Vagina (tissue), 2 donors: Measurements from ENCODE around the gene OR52E2. TPM values are rescaled to one million over a fixed set of nuclear protein-coding genes. Genes with fewer than 3 reads are reported as not detected.

Experiments used
- DNase-seq, 2 donors: peaks; one replicate each; pipeline ENCODE4 v3.0.0-alpha.2; 2017; ENCODE audit errors: extremely low spot score in 2 of 2
- H3K27ac ChIP-seq: fragments of 200-600 bp; sonication (generic); one replicate; pipeline ENCODE4 v1.5.1; 2019
- H3K27me3 ChIP-seq: fragments of 200-600 bp; sonication (generic); one replicate; pipeline ENCODE4 v1.5.1; 2019
- H3K36me3 ChIP-seq, 2 donors: fragments of 200-600 bp; sonication (generic); one replicate each; pipeline ENCODE4 v1.5.1; 2017 to 2019
- H3K4me1 ChIP-seq: fragments of 200-600 bp; sonication (generic); one replicate; pipeline ENCODE4 v1.5.1; 2019
- H3K4me3 ChIP-seq, 2 donors: fragments of 200-600 bp; sonication (generic); 1 replicate in 1 of 2; 2 replicates in 1 of 2; pipeline ENCODE4 v1.5.1; 2016 to 2019
- H3K9me3 ChIP-seq: fragments of 200-600 bp; sonication (generic); one replicate; pipeline ENCODE4 v1.5.1; 2019
- POLR2A ChIP-seq, 2 donors: fragments of 450-650 bp; IDR thresholded peaks; one replicate each; pipeline ENCODE4 v1.6.1; 2017; ENCODE audit warnings: antibody characterized with exemption in 2 of 2, mild to moderate bottlenecking in 2 of 2, moderate library complexity in 2 of 2
- POLR2AphosphoS5 ChIP-seq, 2 donors: sonication (generic); formaldehyde crosslinking; IDR thresholded peaks; one replicate each; pipeline ENCODE4 v1.9.0; 2017; ENCODE audit warnings: antibody characterized with exemption in 2 of 2, mild to moderate bottlenecking in 2 of 2, low read depth in 1 of 2; ENCODE audit not compliant: insufficient read depth in 1 of 2
- intact Hi-C: fragments of 100-400 bp; cut with DNase I; formaldehyde crosslinking; loops from one replicate; pipeline ENCODE4 v1.15.1; 2023
- total RNA-seq: library from RNA; depleted of rRNA; stranded (reverse); fragments of >200 nt; gene quantifications from one replicate; pipeline ENCODE4 v1.2.3, GENCODE V29; 2016
- TF ChIP-seq, protein P1 (sequence below), 3 experiments: fragments of 450-650 bp in 2 of 3; fragments of 200-600 bp in 1 of 3; sonication (generic) in 1 of 3; IDR thresholded peaks; one replicate each; pipeline ENCODE4 v1.5.1; 2017 to 2019; ENCODE audit warnings: antibody characterized with exemption in 3 of 3, mild to moderate bottlenecking in 2 of 3, moderate library complexity in 2 of 3

Gene OR52E2
- total RNA-seq, 1 donor from 2014 or later: not detected

DNA sequence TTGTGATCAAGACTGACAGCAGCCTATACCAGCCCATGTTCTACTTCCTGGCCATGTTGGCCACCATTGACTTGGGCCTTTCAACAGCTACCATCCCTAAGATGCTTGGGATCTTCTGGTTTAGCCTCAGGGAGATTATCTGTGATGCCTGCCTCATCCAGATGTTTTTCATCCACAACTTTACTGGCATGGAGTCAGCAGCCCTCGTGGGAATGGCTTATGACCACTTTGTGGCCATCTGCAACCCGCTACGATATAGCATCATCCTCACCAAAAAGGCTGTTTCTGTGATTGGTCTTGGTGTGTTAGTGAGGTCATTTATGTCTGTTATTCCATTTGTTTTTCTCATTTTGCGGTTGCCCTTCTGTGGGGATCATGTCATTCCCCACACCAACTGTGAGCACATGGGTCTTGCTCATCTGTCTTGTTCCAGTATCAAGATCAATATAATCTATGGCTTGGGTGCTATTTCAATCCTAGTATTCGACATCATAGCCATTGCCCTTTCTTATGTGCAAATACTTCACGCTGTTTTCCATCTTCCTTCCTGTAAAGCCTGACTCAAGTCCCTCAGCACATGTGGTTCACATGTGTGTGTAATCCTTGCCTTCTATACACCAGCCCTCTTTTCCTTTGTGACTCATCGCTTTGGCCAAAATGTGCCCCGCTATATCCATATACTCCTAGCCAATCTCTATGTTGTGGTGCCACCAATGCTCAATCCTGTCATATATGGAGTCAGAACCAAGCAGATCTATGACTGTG is 33.6 kb upstream of the OR52E2 start:
- H3K27ac ChIP-seq: no peak overlapping the region
- H3K4me3 ChIP-seq: no peak overlapping the region
- no peak for DNase-seq
- no peaks in the 10 kb centered on the region for H3K4me1 ChIP-seq
- intact Hi-C loops: no loop called here
- H3K27me3 ChIP-seq: no peaks in the 10 kb centered on the region
- no peaks in the 10 kb centered on the region for H3K9me3 ChIP-seq
- no peaks in the 10 kb centered on the region for H3K36me3 ChIP-seq
- TF ChIP-seq POLR2AphosphoS5 (IDR thresholded peaks at IDR 0.05; ENCODE audit: insufficient read depth in 1 of 2, low read depth in 1 of 2) (no peak), POLR2A (IDR thresholded peaks at IDR 0.05) (no peak)
- TF ChIP-seq, protein P1, sequence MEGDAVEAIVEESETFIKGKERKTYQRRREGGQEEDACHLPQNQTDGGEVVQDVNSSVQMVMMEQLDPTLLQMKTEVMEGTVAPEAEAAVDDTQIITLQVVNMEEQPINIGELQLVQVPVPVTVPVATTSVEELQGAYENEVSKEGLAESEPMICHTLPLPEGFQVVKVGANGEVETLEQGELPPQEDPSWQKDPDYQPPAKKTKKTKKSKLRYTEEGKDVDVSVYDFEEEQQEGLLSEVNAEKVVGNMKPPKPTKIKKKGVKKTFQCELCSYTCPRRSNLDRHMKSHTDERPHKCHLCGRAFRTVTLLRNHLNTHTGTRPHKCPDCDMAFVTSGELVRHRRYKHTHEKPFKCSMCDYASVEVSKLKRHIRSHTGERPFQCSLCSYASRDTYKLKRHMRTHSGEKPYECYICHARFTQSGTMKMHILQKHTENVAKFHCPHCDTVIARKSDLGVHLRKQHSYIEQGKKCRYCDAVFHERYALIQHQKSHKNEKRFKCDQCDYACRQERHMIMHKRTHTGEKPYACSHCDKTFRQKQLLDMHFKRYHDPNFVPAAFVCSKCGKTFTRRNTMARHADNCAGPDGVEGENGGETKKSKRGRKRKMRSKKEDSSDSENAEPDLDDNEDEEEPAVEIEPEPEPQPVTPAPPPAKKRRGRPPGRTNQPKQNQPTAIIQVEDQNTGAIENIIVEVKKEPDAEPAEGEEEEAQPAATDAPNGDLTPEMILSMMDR (IDR thresholded peaks at IDR 0.05): no peak

DNA sequence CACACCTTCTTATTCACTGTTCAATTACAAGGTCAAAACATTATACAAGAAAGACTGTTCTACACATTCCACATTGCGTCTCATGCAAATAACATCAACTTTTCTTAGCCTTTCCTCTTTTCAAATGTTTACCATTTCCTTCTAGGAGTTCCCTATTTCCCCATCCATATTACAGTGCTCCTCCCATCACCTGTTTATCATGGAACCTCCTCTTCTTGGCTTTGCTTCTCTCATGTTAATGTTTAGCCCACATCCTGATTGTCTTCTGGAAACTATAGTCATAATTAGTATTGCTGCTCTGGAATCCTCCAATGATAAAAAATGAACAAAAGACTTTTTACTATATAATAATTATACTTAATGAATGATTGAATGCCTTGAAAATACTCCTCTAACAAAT is 31.2 kb upstream of the OR52E2 start:
- intact Hi-C loops: no loop called here
- TF ChIP-seq POLR2AphosphoS5 (IDR thresholded peaks at IDR 0.05; ENCODE audit: insufficient read depth in 1 of 2, low read depth in 1 of 2) (no peak), POLR2A (IDR thresholded peaks at IDR 0.05) (no peak)
- TF ChIP-seq, protein P1 (IDR thresholded peaks at IDR 0.05): no peak
- H3K27ac ChIP-seq: no peak overlapping the region

DNA sequence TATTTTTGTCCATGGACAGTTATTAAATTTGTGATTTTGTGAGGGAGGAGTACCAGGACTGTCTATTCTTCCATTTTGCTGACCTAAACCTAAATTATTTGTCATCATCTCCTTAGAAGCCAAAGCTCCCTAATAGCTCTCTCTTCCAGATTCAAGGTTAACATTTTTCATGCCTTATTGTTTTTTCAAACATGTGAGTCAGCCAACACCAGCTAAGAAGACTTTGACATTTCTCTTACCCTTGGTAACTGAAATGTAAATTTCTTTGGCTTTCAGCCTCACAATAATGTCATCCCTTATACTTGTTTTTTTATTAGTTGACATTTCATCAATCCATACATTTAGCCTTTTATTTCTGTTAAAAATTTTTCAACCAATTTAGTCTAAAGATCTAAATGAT is 29.1 kb upstream of the OR52E2 start:
- Histone ChIP-seq H3K27me3 (no peaks in the 10 kb centered on the region), H3K36me3 (no peaks in the 10 kb centered on the region), H3K9me3 (no peaks in the 10 kb centered on the region), H3K4me3 (no peak overlapping the region), H3K4me1 (no peaks in the 10 kb centered on the region), H3K27ac (no peak overlapping the region)
- TF ChIP-seq POLR2A (IDR thresholded peaks at IDR 0.05) (no peak), POLR2AphosphoS5 (IDR thresholded peaks at IDR 0.05; ENCODE audit: insufficient read depth in 1 of 2, low read depth in 1 of 2) (no peak)
- TF ChIP-seq, protein P1 (IDR thresholded peaks at IDR 0.05): no peak
- intact Hi-C loops: no loop called here
- DNase-seq: no peak

More for the DNA sequence above, 31.2 kb upstream of the OR52E2 start:
- no peak for DNase-seq
- Histone ChIP-seq H3K27me3 (no peaks in the 10 kb centered on the region), H3K36me3 (no peaks in the 10 kb centered on the region), H3K4me1 (no peaks in the 10 kb centered on the region), H3K4me3 (no peak overlapping the region), H3K9me3 (no peaks in the 10 kb centered on the region)

- Histone ChIP-seq H3K27me3 (no peaks in the 10 kb centered on the region), H3K36me3 (no peaks in the 10 kb centered on the region), H3K27ac (no peak overlapping the region), H3K4me1 (no peaks in the 10 kb centered on the region), H3K4me3 (no peak overlapping the region), H3K9me3 (no peaks in the 10 kb centered on the region)
- TF ChIP-seq POLR2AphosphoS5 (IDR thresholded peaks at IDR 0.05; ENCODE audit: insufficient read depth in 1 of 2, low read depth in 1 of 2) (no peak), POLR2A (IDR thresholded peaks at IDR 0.05) (no peak)
- TF ChIP-seq, protein P1 (IDR thresholded peaks at IDR 0.05): no peak
- intact Hi-C loops: no loop called here
- DNase-seq: no peak
Observed at GRCh38 chr11:5083602-5084001, 24.2 kb upstream of the OR52E2 start.

GRCh38 chr11:5081405-5081804 is 22.0 kb upstream of the OR52E2 start:
- H3K27me3 ChIP-seq: no peaks in the 10 kb centered on the region
- H3K27ac ChIP-seq: no peak overlapping the region
- TF ChIP-seq POLR2AphosphoS5 (IDR thresholded peaks at IDR 0.05; ENCODE audit: insufficient read depth in 1 of 2, low read depth in 1 of 2): no peak
- TF ChIP-seq, protein P1 (IDR thresholded peaks at IDR 0.05): no peak
- TF ChIP-seq POLR2A (IDR thresholded peaks at IDR 0.05): no peak
- H3K4me1 ChIP-seq: no peaks in the 10 kb centered on the region
- no peaks in the 10 kb centered on the region for H3K36me3 ChIP-seq
- no peaks in the 10 kb centered on the region for H3K9me3 ChIP-seq
- no peak for DNase-seq
- no peak overlapping the region for H3K4me3 ChIP-seq
- intact Hi-C loops: no loop called here
